Medulla oblongata (tissue), 1 donor: ENCODE results near the gene ZCCHC12.
"Not testable (repeated sequence)": the region's sequence is repeated elsewhere in the genome, so short reads cannot be mapped to it uniquely, and the experiment has no call there.

Experiments used
- DNase-seq: peaks from one replicate; pipeline ENCODE4 v3.0.0-alpha.2; 2015; ENCODE audit errors: extremely low spot score

Gene ZCCHC12

DNA sequence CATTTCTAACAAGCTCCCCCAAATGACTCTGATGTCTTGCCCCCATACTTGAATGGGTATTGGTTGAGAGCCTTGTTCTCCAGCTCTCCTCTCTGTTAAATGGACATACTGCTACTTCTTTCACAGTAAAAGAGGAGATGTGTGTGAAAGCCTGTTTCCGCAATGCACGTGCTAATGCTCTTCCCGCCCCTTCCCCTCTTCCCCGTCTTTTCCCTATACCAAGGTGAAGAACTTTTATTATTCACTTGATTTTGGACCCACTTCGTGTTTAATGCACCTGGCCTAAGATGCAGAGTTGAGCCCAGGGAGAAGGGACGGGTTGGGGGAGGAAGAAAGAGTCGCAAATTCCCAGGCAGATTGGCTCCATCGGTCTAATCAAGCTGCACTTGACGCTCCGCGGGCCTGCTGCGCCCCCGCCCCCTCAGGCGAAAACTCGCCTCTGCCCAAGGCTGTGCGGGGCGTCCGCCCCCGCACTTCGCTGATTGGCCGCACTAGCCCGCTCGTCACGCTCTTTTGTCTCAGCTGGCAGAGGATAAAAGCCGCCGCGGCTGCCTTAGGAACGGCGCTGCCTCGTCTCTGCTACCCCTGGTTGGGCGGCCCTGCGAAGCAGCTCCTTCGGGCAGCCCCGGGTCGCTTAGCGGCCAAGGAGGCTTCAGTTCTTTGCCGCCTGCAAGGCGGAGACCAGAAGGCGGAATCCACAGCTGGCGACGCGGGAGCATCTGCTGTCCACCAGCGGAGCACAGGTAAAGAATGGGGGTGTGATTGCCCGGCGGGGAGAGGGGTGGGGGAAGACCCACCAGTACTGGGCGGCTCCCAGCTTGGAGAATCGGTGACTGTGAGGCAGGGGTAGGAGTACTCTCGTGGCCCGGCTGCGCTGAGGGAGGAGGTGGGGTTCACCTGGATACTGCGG, at the start of gene ZCCHC12:
TSS of gene ZCCHC12 (plus strand) at position 562 of the 910 bp plus-strand sequence. CDS start 1,421 bp downstream, outside the sequence.
- DNase-seq: peak; percentile 52

GRCh38 chrX:118779581-118779980, 44.0 kb upstream of the ZCCHC12 start:
- no peak for DNase-seq

GRCh38 chrX:118780509-118780908, 43.1 kb upstream of the ZCCHC12 start:
- DNase-seq: no peak

- DNase-seq: no peak
These were observed 42.7 kb upstream of the ZCCHC12 start for GRCh38 chrX:118780911-118781310.

- DNase-seq: no peak
These were observed 27.9 kb upstream of the ZCCHC12 start for GRCh38 chrX:118795528-118796280.

- DNase-seq: peak; percentile 43
These were observed 20.8 kb upstream of the ZCCHC12 start for GRCh38 chrX:118802857-118803256.

DNA sequence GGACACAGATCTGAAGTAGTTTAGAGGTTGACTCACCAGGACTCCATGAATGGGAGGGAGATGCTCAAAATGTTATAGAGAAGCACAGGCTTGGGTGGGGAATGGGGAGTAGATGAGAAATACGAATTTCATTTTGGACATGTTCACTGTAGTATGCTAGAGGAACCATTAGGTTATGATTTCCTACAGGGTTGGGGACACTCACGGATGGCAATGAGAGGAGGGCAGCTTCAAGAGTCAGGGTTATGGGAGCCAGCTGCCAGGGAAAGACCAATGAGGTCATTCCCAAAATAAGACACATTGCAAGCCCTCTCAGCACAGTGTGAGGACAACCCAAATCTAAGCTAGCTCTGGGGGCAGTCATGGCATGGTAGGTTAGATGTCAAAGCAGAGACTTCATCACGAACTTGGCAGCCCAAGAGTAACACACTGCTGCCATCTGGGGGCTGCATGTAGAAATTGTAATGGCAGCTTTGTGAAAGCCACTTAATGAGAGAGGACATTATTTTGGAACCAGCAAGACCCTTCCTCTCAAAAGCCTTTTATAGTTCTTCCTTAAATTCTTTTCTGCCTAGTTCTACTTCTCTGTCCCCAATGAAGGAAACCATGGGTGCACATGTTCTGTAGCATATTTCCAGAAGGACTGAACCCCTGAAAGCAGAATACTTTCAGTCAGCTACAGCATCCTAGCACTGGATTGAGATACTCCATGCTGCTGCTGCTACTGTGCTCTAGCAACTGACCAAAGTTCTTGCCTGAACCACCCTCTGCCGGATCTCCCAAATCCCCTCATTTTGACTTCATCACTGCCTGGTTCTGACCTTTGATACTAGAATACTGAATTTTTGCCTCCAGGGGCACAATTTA, 16.2 kb upstream of the ZCCHC12 start:
- DNase-seq: peak; percentile 70

DNA sequence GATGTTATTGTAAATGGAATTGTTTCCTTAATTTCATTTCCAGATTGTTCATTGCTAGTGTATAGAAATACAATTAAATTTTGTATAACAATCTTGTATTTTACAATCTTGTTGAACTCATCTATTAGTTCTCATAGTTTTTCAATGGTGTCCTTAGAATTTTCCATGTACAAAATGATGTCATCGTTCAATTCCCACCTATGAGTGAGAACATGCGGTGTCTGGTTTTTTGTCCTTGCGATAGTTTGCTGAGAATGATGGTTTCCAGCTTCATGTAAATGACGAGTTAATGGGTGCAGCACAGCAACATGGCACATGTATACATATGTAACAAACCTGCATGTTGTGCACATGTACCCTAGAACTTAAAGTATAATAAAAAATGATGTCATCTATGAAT, 6.4 kb upstream of the ZCCHC12 start:
- not testable (repeated sequence) for DNase-seq

DNA sequence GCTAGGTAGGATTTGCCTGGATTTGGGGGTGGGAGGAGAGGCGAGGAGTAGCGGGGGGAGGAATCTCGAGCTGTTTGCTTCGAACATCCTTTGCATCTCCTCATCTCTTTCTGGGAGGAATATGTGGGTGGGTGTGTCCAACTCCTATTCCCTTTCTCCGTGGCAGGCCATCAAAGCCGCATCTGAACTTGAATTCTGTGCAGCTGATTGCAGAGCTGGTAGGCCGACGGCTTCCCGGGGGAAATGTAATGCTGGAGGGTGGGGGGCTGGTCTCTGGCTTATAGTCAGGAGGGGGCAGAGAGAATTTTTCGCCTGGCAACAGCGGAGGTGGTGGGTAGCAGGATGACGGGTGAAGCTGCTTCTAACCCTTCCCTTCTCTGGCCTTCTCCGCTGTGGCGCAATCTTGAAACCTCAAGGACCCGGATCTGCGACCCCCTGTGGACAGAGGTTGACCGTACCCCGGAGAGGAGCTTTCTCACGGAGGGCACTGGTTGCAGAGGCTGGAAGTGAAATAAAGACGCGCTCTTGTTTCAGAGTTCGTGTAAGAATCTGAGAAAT, 628 bp downstream of the ZCCHC12 start:
- DNase-seq: no peak

GRCh38 chrX:118825227-118825626, 1.6 kb downstream of the ZCCHC12 start:
- peak; percentile 7 for DNase-seq

- DNase-seq: peak; percentile 86
These were observed 15.8 kb downstream of the ZCCHC12 start for GRCh38 chrX:118839334-118839958.

- peak; percentile 77 for DNase-seq
These were observed 24.1 kb downstream of the ZCCHC12 start for GRCh38 chrX:118847676-118848075.

- DNase-seq: peak; percentile 33
These were observed 30.0 kb downstream of the ZCCHC12 start for GRCh38 chrX:118853596-118853995.

DNA sequence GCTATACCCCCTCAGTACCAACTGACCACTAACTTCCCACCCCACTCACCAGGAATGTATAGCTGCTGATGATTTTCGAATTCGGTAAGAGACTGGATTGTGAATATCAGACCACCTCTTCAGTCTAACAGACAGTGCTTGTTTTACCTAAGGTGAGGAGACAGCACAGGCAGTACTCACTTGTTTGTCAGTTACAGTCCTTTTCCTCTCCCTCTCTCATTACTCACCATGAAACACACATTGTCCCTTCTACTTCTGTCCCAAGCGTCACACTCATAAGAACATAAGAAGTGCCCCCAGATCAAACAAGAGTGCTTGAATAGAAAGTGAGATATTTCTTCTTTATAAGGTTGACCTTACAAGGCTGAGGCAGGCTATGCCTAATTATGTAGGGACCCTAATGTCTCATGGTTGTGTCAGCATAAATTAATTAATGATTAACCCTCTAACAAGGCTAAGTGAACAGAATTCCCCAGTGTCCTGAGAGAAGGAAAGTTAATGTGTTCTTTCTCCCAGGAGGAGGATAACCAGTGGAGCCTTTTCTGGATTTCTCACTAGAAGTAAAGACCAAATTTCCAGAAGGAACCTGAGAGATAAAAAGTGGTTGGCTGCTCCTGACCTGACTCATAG, 32.2 kb downstream of the ZCCHC12 start:
- no peak for DNase-seq

- no peak for DNase-seq
These were observed 33.4 kb downstream of the ZCCHC12 start for GRCh38 chrX:118857006-118857405.

- no peak for DNase-seq
These were observed 37.7 kb downstream of the ZCCHC12 start for GRCh38 chrX:118861338-118861737.

DNA sequence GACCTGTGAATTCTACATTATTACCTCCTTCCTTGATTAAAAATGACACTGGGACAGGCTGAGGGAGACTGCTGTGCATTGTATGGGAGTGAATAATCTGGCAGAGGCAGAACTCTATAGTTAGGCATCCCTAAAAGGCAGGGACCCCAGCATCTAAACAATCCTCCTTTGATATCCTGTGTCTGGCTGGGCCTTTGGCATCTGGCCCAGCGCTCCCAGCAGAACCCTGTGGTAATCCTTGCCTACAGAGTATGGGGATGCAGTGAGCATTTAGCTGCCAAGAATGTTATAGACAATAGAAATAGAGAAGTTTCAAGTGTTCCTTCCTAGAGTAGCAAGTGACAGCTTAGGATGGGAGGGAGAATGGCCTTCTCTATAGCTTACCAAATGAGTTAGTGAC, 38.5 kb downstream of the ZCCHC12 start:
- DNase-seq: no peak

DNA sequence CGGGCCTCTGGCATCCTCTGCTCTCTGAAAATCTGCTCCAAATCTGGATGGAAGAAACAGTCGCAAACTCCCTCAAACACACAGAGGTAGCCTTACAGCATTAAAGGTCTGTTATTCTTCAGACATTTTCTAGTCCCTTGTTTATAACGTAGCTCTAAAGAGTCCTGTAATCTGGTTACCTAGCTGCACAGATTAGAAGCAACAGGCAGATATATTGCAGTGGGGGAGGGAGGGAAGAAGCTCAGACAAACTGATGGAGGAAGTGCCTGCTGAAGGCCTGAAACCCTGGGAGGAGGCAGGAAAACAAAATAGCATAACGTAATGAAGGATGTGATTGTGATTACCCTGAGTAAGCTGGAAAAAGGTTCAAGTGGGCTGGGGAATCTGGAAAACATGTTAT, 39.4 kb downstream of the ZCCHC12 start:
- DNase-seq: no peak

DNA sequence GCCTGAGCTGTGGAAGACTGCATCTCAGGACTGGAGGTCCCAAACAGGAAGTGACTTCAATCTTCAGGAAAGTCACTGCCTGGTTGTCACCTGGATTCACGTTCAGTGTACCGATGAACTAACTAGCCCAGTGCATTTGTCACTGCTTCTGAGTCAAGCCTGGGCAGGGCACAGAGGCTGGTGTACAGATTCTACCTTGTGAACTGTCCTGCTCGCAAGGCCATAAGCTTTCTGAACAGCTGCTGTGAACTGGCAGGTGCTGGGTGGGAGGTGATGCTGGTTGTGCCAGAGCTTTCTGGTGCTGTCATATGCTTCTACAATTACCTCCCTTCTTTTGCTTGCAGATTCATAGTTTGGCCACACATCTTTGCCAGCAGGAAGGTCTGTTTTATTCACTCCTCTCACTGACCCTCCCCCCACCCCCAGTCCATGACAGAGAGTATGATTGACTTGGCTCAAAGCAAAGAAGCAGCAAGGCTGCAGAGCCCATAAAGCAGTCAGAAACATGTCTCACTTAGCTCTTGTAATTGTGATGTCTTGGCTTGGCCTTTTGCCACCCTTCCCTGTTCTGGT, 40.5 kb downstream of the ZCCHC12 start:
- DNase-seq: no peak

GRCh38 chrX:118865231-118865630, 41.6 kb downstream of the ZCCHC12 start:
- peak; percentile 41 for DNase-seq
